Prostate gland (tissue), 2 donors: Measurements from ENCODE around the gene ZHX3. TPM values are rescaled to one million over a fixed set of nuclear protein-coding genes. Genes with fewer than 3 reads are reported as not detected.

ENCODE experiments used
- DNase-seq: peaks from one replicate; pipeline ENCODE4 v3.0.0-alpha.2; 2019; ENCODE audit warnings: low spot score
- H3K27ac ChIP-seq, 2 donors: fragments of 200-600 bp; sonication (generic); 2 replicates each; pipeline ENCODE4 v1.5.1; 2017 to 2019
- H3K27me3 ChIP-seq: fragments of 200-600 bp; sonication (generic); replicated peaks from 2 replicates; pipeline ENCODE4 v1.5.1; 2019; ENCODE audit not compliant: insufficient read depth
- H3K36me3 ChIP-seq, 2 donors: fragments of 200-600 bp; sonication (generic); 1 replicate in 1 of 2; 2 replicates in 1 of 2; pipeline versions ENCODE4 v1.5.1 to v1.8.1; 2017 to 2019
- H3K4me1 ChIP-seq: fragments of 200-600 bp; sonication (generic); replicated peaks from 2 replicates; pipeline ENCODE4 v1.5.1; 2019
- H3K4me3 ChIP-seq, 2 donors: fragments of 200-600 bp; sonication (generic); 2 replicates each; pipeline ENCODE4 v1.5.1; 2017 to 2019
- H3K9me3 ChIP-seq: fragments of 200-600 bp; sonication (generic); 2 replicates; pipeline ENCODE4 v1.5.1; 2017
- POLR2A ChIP-seq: fragments of 450-650 bp; IDR thresholded peaks from one replicate; pipeline ENCODE4 v1.6.1; 2016; ENCODE audit warnings: antibody characterized with exemption, mild to moderate bottlenecking
- POLR2AphosphoS5 ChIP-seq: sonication (generic); formaldehyde crosslinking; IDR thresholded peaks from one replicate; pipeline ENCODE4 v1.6.1; 2017; ENCODE audit warnings: antibody characterized with exemption
- WGBS: methylation state at CpG from one replicate; pipeline ENCODE4 v1.1.5; 2018; 5-methylcytosine and 5-hydroxymethylcytosine counted together
- intact Hi-C: fragments of 100-400 bp; cut with DNase I; formaldehyde crosslinking; loops from one replicate; pipeline ENCODE4 v1.14.2; 2022
- total RNA-seq, 2 donors: library from RNA; depleted of rRNA; stranded (reverse); fragments of >200 nt; gene quantifications; one replicate each; pipeline ENCODE4 v1.1.0, GENCODE V29; 2016
- TF ChIP-seq, protein P1 (sequence below), 4 experiments: fragments of 200-600 bp in 2 of 4; fragments of 450-650 bp in 2 of 4; sonication (generic) in 2 of 4; IDR thresholded peaks; 1 replicate in 3 of 4; 2 replicates in 1 of 4; pipeline ENCODE4 v1.5.1; 2016 to 2019; ENCODE audit warnings: antibody characterized with exemption in 4 of 4, mild to moderate bottlenecking in 2 of 4, moderate library complexity in 2 of 4

Gene ZHX3
- total RNA-seq, 2 donors from 2014 or later = 24.9 to 42.6 TPM

DNA sequence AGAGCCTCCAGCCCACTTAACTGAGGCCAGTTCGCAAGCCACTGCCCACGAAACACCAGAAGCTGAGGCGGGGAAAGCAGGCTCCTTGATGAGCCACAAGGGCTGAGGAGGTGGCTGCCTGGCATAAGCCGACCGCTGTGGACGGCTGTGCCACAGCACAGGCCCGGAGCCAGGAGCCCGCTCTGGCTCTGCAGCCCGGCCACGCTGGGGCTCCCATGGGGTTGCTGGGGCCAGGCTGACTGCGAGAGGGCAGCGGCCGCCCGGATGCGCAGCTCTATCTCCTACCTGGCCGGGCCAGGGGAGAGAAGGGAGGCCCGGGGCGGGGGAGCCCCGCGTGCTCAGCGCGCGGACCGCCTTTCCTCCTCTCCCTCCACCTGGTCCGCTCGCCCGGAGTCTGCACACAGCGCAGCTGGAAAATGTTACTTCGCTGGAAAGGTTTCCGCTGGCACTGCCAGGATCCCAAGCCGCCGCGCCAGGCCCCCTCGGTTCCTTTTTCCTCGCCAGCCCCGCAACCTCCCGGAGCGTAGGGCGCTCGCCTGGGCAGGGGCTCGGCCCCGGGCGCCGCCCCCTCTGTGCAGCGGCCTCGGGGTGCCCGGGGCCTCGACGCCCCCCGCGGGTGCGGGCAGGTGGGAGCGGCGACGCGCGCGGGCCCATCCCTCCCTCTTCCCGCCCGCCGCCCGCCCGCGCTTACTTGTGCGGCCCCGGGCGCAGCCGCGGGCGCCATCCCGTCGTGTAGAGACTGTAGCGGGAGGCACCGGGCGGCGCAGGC, 48.4 kb upstream of the ZHX3 start:
- no peaks in the 10 kb centered on the region for H3K9me3 ChIP-seq
- no peaks in the 10 kb centered on the region for H3K36me3 ChIP-seq
- H3K27me3 ChIP-seq = no peaks in the 10 kb centered on the region
- H3K4me1 ChIP-seq = no peaks in the 10 kb centered on the region
- no peak for TF ChIP-seq POLR2AphosphoS5
- TF ChIP-seq, protein P1, sequence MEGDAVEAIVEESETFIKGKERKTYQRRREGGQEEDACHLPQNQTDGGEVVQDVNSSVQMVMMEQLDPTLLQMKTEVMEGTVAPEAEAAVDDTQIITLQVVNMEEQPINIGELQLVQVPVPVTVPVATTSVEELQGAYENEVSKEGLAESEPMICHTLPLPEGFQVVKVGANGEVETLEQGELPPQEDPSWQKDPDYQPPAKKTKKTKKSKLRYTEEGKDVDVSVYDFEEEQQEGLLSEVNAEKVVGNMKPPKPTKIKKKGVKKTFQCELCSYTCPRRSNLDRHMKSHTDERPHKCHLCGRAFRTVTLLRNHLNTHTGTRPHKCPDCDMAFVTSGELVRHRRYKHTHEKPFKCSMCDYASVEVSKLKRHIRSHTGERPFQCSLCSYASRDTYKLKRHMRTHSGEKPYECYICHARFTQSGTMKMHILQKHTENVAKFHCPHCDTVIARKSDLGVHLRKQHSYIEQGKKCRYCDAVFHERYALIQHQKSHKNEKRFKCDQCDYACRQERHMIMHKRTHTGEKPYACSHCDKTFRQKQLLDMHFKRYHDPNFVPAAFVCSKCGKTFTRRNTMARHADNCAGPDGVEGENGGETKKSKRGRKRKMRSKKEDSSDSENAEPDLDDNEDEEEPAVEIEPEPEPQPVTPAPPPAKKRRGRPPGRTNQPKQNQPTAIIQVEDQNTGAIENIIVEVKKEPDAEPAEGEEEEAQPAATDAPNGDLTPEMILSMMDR (IDR thresholded peaks at IDR 0.05) = no peak
- TF ChIP-seq POLR2A = no peak
- H3K27ac ChIP-seq = peak overlapping the region in 1 of 2 donors; percentile 33
- intact Hi-C loops = no loop called here
- peak overlapping the region; percentile 33 to 44 for H3K4me3 ChIP-seq
- 6% methylated on average over 61 of the region's 76 CpGs for WGBS
- no peak for DNase-seq

DNA sequence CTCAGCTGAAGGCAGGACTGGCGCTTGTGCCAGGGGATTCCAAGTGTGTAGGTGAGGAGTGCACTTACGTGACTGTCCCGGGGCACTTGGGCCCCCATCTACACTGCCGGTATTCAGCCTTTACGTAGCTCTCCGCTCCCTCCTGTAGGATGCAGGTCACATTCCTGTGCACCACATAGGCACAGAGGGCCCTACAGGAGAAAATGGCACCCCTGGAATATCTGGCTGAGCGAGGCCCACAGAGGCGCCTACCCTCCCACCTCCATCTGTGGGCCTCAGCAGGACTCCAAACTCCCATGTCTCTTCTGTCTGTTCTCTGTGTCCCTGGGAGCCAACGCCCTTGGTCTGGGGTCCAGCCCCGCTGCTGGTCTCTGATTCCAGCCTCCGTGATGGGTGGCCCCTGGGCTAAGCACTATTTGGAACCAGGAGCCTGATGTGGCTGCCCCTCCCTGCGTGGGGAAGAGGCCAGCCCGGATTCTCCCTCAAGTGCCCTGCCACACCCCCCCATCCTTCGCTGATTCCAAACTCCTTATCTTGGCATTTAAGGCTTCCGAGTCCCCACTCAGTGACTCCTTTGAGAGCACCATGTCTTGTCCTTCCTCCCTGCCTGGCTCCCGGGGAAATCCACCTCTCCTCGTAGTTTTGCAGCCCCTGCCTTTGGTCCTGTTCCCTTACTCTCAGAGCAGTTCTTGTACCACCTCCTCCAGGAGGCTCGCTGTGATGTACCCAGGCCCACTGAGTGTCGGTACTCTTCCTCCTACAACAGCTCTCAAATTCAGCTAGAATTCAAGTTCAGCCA, 47.6 kb upstream of the ZHX3 start:
- TF ChIP-seq, protein P1 (IDR thresholded peaks at IDR 0.05) = no peak
- TF ChIP-seq POLR2A (no peak), POLR2AphosphoS5 (no peak)
- H3K4me3 ChIP-seq = peak overlapping the region in 1 of 2 donors; percentile 44
- H3K9me3 ChIP-seq = no peaks in the 10 kb centered on the region
- intact Hi-C loops = no loop called here
- DNase-seq = no peak
- H3K27me3 ChIP-seq = no peaks in the 10 kb centered on the region
- H3K4me1 ChIP-seq = no peaks in the 10 kb centered on the region
- 87% methylated on average over 19 of the region's 19 CpGs for WGBS
- H3K36me3 ChIP-seq = no peaks in the 10 kb centered on the region
- no peak overlapping the region for H3K27ac ChIP-seq

DNA sequence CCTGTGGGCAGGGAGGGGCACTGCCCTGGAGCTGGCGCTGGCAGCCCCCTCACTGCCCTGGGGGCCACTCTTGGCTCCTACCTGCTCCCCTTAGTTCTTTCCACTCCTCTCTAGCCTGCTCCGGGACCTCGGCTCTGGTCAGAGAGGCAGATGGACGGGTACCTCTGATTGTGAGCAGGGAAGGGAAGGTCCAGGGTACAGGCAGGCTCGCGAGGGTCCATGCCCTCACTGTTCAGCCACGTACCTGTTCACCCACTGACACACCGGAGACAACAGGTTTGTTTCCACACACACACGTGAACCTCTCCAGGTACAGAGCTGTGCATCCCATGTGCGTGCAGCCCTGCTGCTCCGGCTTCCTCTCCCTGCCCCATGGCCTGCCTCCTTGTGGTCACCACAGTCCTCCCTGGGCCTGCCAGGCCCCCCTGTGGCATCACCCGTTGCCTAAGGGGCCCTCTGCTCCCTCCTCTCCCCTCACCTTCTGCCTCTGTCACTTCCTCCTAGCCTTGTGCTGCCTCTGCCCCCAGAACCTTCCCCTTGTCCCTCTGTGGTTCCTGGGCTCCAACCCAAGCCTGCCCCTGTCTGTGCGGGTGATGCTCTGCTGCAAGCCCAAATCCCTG, 46.8 kb upstream of the ZHX3 start:
- Histone ChIP-seq H3K4me3 (no peak overlapping the region), H3K36me3 (no peaks in the 10 kb centered on the region), H3K27me3 (no peaks in the 10 kb centered on the region), H3K27ac (no peak overlapping the region), H3K4me1 (no peaks in the 10 kb centered on the region), H3K9me3 (no peaks in the 10 kb centered on the region)
- WGBS = 90% methylated on average over 13 of the region's 13 CpGs
- TF ChIP-seq POLR2A (no peak), POLR2AphosphoS5 (no peak)
- TF ChIP-seq, protein P1 (IDR thresholded peaks at IDR 0.05) = no peak
- DNase-seq = no peak
- intact Hi-C loops = no loop called here

DNA sequence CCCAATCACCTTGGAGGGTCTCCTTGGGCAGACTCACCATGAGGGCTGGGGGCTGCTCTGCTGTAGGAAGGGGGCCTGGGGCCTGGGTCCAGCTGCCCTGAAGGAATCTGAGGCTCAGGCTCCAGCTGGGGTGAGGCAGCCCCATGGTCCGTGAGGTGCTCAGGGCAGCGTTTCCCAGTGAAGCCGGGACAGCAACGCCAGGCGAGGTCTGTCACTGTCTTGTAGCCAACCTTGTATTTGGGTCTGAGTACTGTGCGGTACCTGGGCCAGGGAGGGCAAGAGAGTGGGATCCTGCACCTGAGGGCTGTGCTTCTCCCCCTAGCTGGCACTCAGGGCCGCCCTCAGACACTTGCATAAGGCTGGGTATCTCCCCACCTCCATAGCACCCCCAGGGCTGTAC, 46.1 kb upstream of the ZHX3 start:
- 93% methylated on average over 2 of the region's 7 CpGs for WGBS
- Histone ChIP-seq H3K9me3 (no peaks in the 10 kb centered on the region), H3K27me3 (no peaks in the 10 kb centered on the region), H3K27ac (no peak overlapping the region), H3K4me1 (no peaks in the 10 kb centered on the region), H3K4me3 (no peak overlapping the region), H3K36me3 (no peaks in the 10 kb centered on the region)
- intact Hi-C loops = no loop called here
- no peak for DNase-seq
- TF ChIP-seq POLR2A (no peak), POLR2AphosphoS5 (no peak)
- TF ChIP-seq, protein P1 (IDR thresholded peaks at IDR 0.05) = no peak
